ENCODE measurements around the gene ETV6. TPM values are rescaled to one million over a fixed set of nuclear protein-coding genes. Genes with fewer than 3 reads are reported as not detected.

ETV6 gene
- 5.5 and 22.1 TPM in 2 replicates for total RNA-seq

DNA sequence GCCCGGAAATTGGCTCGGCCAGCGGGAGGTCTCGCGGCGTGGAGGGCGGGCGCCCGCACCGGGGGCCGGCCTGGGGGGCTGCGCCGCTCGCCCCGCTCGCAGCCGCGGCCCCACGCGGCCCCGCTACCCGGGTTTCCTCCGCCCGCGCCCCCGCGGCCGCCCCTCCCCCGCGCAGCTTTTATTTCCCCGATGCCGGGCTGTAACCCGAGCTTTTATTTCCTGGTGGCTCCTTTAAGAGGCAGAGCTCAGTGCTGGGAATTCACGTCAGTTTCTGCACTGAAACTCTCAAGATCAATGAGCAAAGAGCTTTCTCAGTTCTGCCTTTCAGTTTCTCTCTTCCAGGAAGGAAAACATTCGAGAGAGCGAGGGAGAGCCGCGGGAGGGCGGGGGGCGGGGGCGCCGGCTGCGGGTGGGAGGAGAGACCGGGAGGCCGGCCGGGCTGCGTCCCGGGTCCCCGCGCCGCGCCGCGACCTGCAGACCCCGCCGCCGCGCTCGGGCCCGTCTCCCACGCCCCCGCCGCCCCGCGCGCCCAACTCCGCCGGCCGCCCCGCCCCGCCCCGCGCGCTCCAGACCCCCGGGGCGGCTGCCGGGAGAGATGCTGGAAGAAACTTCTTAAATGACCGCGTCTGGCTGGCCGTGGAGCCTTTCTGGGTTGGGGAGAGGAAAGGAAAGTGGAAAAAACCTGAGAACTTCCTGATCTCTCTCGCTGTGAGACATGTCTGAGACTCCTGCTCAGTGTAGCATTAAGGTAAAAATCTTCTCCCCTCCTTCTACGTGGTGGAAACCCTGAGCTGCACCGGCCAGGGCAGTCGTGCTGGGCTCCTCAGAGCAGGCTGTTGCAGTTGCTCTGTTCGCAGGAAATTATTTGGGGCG lies at the start of gene ETV6:
ETV6 (plus strand) TSS at position 262 of the 873 bp plus-strand sequence; CDS start at position 716, 454 bp downstream.

